Fibroblast of lung (primary cell): Measurements from ENCODE around the gene CXCL13. TPM values are rescaled to one million over a fixed set of nuclear protein-coding genes. Genes with fewer than 3 reads are reported as not detected.

Source experiments
- DNase-seq, 2 donors: peaks; one replicate each; pipeline versions ENCODE4 v3.0.0 to v3.0.0-alpha.2; 2010; ENCODE audit warnings: low read depth in 2 of 2
- H2AFZ ChIP-seq: 2 replicates; pipeline ENCODE4 v1.5.1; 2012; ENCODE audit warnings: low read length, control low read depth, inconsistent platforms
- H3K27ac ChIP-seq: 2 replicates; pipeline ENCODE4 v1.5.1; 2011; ENCODE audit warnings: low read length, control low read depth; ENCODE audit not compliant: insufficient read depth
- H3K27me3 ChIP-seq: 2 replicates; pipeline ENCODE4 v1.5.1; 2011; ENCODE audit warnings: mild to moderate bottlenecking, low read length; ENCODE audit not compliant: control insufficient read depth, insufficient read depth
- H3K36me3 ChIP-seq: 2 replicates; pipeline ENCODE4 v1.5.1; 2011; ENCODE audit warnings: low read length; ENCODE audit not compliant: control insufficient read depth, insufficient read depth
- H3K4me1 ChIP-seq: 2 replicates; pipeline ENCODE4 v1.5.1; 2011; ENCODE audit warnings: low read length; ENCODE audit not compliant: control insufficient read depth, insufficient read depth; ENCODE audit errors: extremely low read depth
- H3K4me2 ChIP-seq: 2 replicates; pipeline ENCODE4 v1.5.1; 2011; ENCODE audit warnings: low read length, control low read depth; ENCODE audit not compliant: insufficient read depth; ENCODE audit errors: extremely low read depth
- H3K4me3 ChIP-seq, 4 experiments: fragments of 200-600 bp in 1 of 4; sonication (generic) in 1 of 4; replicated peaks in 1 of 4; 2 replicates each; pipeline ENCODE4 v1.5.1; 2011 to 2016; ENCODE audit warnings: low read length in 4 of 4, low read depth in 3 of 4, mild to moderate bottlenecking in 3 of 4, control low read depth in 2 of 4, inconsistent platforms in 1 of 4, mixed read lengths in 1 of 4; ENCODE audit not compliant: insufficient read depth in 1 of 4; ENCODE audit errors: control extremely low read depth in 1 of 4
- H3K79me2 ChIP-seq: 2 replicates; pipeline ENCODE4 v1.5.1; 2012; ENCODE audit warnings: mild to moderate bottlenecking, low read length, inconsistent platforms; ENCODE audit not compliant: control insufficient read depth, insufficient read depth
- H3K9ac ChIP-seq: 2 replicates; pipeline ENCODE4 v1.5.1; 2011; ENCODE audit warnings: mild to moderate bottlenecking, low read length, control low read depth; ENCODE audit not compliant: insufficient read depth
- H3K9me3 ChIP-seq: 2 replicates; pipeline ENCODE4 v1.5.1; 2012; ENCODE audit warnings: low read depth, low read length; ENCODE audit not compliant: control insufficient read depth, insufficient read depth
- H4K20me1 ChIP-seq: 2 replicates; pipeline ENCODE4 v1.5.1; 2011; ENCODE audit warnings: low read length; ENCODE audit not compliant: control insufficient read depth, insufficient read depth; ENCODE audit errors: extremely low read depth
- CTCF ChIP-seq, 2 donors: IDR thresholded peaks in 1 of 2; conservative IDR thresholded peaks in 1 of 2; 1 replicate in 1 of 2; 2 replicates in 1 of 2; pipeline ENCODE4 v1.5.1; 2011 to 2012; ENCODE audit warnings: low read length in 2 of 2, control low read depth in 1 of 2, inconsistent platforms in 1 of 2, low read depth in 1 of 2, mild to moderate bottlenecking in 1 of 2
- EZH2 ChIP-seq: IDR thresholded peaks from 2 replicates; pipeline ENCODE4 v1.5.1; 2012; ENCODE audit warnings: low read length, control low read depth, mild to moderate bottlenecking; ENCODE audit errors: missing control alignments
- polyA plus RNA-seq, 2 donors: library from polyadenylated mRNA; depleted of rRNA in 1 of 2; stranded (reverse) in 1 of 2; unstranded in 1 of 2; fragments of >200 nt; gene quantifications; 2 replicates each; pipeline ENCODE4 v1.2.1, GENCODE V29; 2011 to 2012; ENCODE audit warnings: missing spikeins in 1 of 2
- total RNA-seq: library from RNA; depleted of rRNA; stranded (reverse); fragments of >200 nt; gene quantifications from 2 replicates; pipeline ENCODE4 v1.2.1, GENCODE V29; 2014

CXCL13 gene
- total and polyA plus RNA-seq, 2 donors (not counting 1 experiment from before 2014, with no cell fraction given): not detected

- no peak overlapping the region for H3K4me2 ChIP-seq
Measured at GRCh38 chr4:77650787-77651186, 45.2 kb downstream of the CXCL13 start.

GRCh38 chr4:77651820-77652219 lies 46.2 kb downstream of the CXCL13 start:
- no peaks in the 10 kb centered on the region for H3K4me1 ChIP-seq
- TF ChIP-seq EZH2: no peak
- no peak for TF ChIP-seq CTCF (conservative IDR thresholded peaks at IDR 0.05 in 1 of 2, IDR thresholded peaks at IDR 0.05 in 1 of 2; ENCODE audit: low read depth in 1 of 2, low read length in 2 of 2)
- DNase-seq: no peak

More at GRCh38 chr4:77650787-77651186, 45.2 kb downstream of the CXCL13 start:
- no peak for DNase-seq
- H3K9me3 ChIP-seq: no peaks in the 10 kb centered on the region
- H3K79me2 ChIP-seq: no peaks in the 10 kb centered on the region
- no peaks in the 10 kb centered on the region for H3K27me3 ChIP-seq
- no peak overlapping the region for H3K4me3 ChIP-seq
- H2AFZ ChIP-seq: no peak overlapping the region
- H3K9ac ChIP-seq: no peak overlapping the region
- H3K27ac ChIP-seq: no peak overlapping the region
- no peaks in the 10 kb centered on the region for H3K36me3 ChIP-seq
- TF ChIP-seq EZH2 (no peak), CTCF (conservative IDR thresholded peaks at IDR 0.05 in 1 of 2, IDR thresholded peaks at IDR 0.05 in 1 of 2; ENCODE audit: low read depth in 1 of 2, low read length in 2 of 2) (no peak)
- H4K20me1 ChIP-seq: no peaks in the 10 kb centered on the region
- no peaks in the 10 kb centered on the region for H3K4me1 ChIP-seq

GRCh38 chr4:77652237-77652897 lies 46.7 kb downstream of the CXCL13 start:
- no peak overlapping the region for H3K9ac ChIP-seq
- H3K4me2 ChIP-seq: no peak overlapping the region
- TF ChIP-seq EZH2 (no peak), CTCF (conservative IDR thresholded peaks at IDR 0.05 in 1 of 2, IDR thresholded peaks at IDR 0.05 in 1 of 2; ENCODE audit: low read depth in 1 of 2, low read length in 2 of 2) (no peak)
- H3K4me3 ChIP-seq: no peak overlapping the region
- no peaks in the 10 kb centered on the region for H3K9me3 ChIP-seq
- H3K27ac ChIP-seq: no peak overlapping the region
- no peak overlapping the region for H2AFZ ChIP-seq
- H3K79me2 ChIP-seq: no peaks in the 10 kb centered on the region
- H4K20me1 ChIP-seq: no peaks in the 10 kb centered on the region
- DNase-seq: no peak
- no peaks in the 10 kb centered on the region for H3K4me1 ChIP-seq
- no peaks in the 10 kb centered on the region for H3K36me3 ChIP-seq
- H3K27me3 ChIP-seq: no peaks in the 10 kb centered on the region

More at GRCh38 chr4:77651820-77652219, 46.2 kb downstream of the CXCL13 start:
- Histone ChIP-seq H3K36me3 (no peaks in the 10 kb centered on the region), H3K4me2 (no peak overlapping the region), H3K4me3 (no peak overlapping the region), H4K20me1 (no peaks in the 10 kb centered on the region), H3K9ac (no peak overlapping the region), H3K27ac (no peak overlapping the region), H3K27me3 (no peaks in the 10 kb centered on the region), H3K9me3 (no peaks in the 10 kb centered on the region), H3K79me2 (no peaks in the 10 kb centered on the region), H2AFZ (no peak overlapping the region)
